ENCODE results near the gene TOP2B.

DNA sequence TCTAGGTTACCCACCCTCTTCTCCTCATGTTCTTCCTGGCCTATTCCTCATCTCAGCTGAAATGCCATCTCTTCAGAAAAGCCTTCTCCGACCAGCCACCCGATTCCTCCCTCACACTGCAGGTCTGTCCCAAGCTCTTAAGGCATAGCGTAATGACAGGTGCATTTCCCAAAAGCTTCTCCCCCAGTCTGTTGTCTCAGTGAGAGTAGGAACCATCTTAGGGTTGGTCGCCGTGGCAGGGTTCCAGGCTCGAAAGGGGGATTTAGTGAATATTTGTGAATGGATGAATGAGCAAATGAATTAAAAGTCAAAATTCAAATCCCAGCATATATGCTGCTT is 78.6 kb downstream of the TOP2B start:
- TF ChIP-seq, protein P1, sequence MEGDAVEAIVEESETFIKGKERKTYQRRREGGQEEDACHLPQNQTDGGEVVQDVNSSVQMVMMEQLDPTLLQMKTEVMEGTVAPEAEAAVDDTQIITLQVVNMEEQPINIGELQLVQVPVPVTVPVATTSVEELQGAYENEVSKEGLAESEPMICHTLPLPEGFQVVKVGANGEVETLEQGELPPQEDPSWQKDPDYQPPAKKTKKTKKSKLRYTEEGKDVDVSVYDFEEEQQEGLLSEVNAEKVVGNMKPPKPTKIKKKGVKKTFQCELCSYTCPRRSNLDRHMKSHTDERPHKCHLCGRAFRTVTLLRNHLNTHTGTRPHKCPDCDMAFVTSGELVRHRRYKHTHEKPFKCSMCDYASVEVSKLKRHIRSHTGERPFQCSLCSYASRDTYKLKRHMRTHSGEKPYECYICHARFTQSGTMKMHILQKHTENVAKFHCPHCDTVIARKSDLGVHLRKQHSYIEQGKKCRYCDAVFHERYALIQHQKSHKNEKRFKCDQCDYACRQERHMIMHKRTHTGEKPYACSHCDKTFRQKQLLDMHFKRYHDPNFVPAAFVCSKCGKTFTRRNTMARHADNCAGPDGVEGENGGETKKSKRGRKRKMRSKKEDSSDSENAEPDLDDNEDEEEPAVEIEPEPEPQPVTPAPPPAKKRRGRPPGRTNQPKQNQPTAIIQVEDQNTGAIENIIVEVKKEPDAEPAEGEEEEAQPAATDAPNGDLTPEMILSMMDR (IDR thresholded peaks at IDR 0.05), result no peak
- TF ChIP-seq CHD4 (IDR thresholded peaks at IDR 0.05; ENCODE audit: borderline replicate concordance) (no peak), EP300 (IDR thresholded peaks at IDR 0.05) (no peak), POLR2A (IDR thresholded peaks at IDR 0.05; ENCODE audit: low read length) (no peak), SMC3 (IDR thresholded peaks at IDR 0.05) (no peak), ESRRA (IDR thresholded peaks at IDR 0.05; ENCODE audit: borderline replicate concordance, low read length) (no peak), HDAC2 (IDR thresholded peaks at IDR 0.05) (no peak), GATA3 (IDR thresholded peaks at IDR 0.05; ENCODE audit: borderline replicate concordance) (no peak), POLR2AphosphoS2 (conservative IDR thresholded peaks at IDR 0.05; ENCODE audit: low read length) (no peak)
- TF ChIP-seq, protein P2, sequence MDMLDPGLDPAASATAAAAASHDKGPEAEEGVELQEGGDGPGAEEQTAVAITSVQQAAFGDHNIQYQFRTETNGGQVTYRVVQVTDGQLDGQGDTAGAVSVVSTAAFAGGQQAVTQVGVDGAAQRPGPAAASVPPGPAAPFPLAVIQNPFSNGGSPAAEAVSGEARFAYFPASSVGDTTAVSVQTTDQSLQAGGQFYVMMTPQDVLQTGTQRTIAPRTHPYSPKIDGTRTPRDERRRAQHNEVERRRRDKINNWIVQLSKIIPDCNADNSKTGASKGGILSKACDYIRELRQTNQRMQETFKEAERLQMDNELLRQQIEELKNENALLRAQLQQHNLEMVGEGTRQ (IDR thresholded peaks at IDR 0.05), result no peak

Data from A549 (cell line).